ENCODE results near the gene DSC2. TPM values are rescaled to one million over a fixed set of nuclear protein-coding genes. Genes with fewer than 3 reads are reported as not detected.
"Not testable (repeated sequence)": the region's sequence is repeated elsewhere in the genome, so short reads cannot be mapped to it uniquely, and the experiment has no call there.

Gene DSC2
- total RNA-seq, 1 donor from 2014 or later = 4.2 TPM

DNA sequence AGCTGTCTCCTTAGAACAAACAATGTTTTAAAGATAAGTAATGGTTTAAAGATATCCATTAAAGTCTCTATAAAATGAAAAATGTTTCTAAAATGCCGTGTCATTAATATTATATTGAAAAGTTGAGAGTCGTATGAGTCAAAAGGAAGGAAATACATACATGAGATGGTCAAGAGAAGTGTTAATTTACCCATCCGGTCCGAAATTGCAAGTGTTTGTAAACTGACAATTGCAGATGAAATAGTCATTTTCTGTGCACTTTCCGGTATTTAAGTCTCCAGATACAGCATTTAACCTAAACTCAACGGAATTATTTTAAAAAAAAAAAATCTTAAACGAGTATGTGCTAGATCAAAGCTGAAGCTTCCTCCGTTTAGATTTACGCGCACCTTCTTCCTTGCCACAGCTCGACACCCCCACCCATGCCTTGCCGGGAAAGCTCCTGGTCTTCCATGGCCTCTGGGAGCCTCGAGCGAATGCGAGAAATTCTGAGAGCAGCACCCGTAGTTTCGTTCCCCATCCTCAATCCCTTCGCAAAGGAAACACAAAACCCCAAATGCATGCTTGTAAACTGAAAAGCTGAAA lies 61.4 kb downstream of the DSC2 start:
- Histone ChIP-seq H3K9ac (ENCODE audit: low read depth in 1 of 3, low read length in 3 of 3) (no peak overlapping the region), H3K27me3 (ENCODE audit: control insufficient read depth in 3 of 3, insufficient read depth in 3 of 3, low read length in 3 of 3) (peaks cover 31 to 33% (median 32%) of the 10 kb centered on the region in 3 donors), H3K4me3 (ENCODE audit: low read length in 3 of 3) (no peak overlapping the region)

DNA sequence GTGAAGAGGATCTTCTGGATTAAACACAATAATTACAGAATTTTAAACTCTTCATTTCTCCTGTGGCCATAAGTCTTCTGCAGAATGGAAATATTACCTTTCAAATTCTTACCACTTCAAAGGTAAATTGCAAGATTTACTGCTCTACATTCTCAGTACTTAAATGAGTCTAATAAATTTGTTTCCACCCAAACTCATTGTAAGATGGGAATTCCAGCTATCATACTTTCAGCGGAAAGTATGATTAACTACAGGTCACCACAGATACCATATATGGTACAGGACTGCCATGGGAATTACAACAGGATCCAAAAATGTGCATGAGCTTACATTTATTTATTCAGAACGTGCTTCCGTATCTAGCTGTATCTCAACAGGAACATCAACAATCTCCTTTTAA lies 62.8 kb downstream of the DSC2 start:
- H3K36me3 ChIP-seq (ENCODE audit: control insufficient read depth in 3 of 3, insufficient read depth in 3 of 3, low read length in 3 of 3) = no peaks in the 10 kb centered on the region
- H3K4me3 ChIP-seq (ENCODE audit: low read length in 3 of 3) = no peak overlapping the region
- no peak overlapping the region for H3K27ac ChIP-seq (ENCODE audit: low read depth, low read length)
- no peaks in the 10 kb centered on the region for H3K9me3 ChIP-seq (ENCODE audit: control insufficient read depth in 3 of 3, low read length in 3 of 3)
- peaks cover 6 to 10% (median 7%) of the 10 kb centered on the region in 3 donors for H3K4me1 ChIP-seq (ENCODE audit: control insufficient read depth in 3 of 3, insufficient read depth in 3 of 3, low read length in 3 of 3)
- no peak overlapping the region for H3K9ac ChIP-seq (ENCODE audit: low read depth in 1 of 3, low read length in 3 of 3)
- peaks cover 31 to 33% (median 31%) of the 10 kb centered on the region in 3 donors for H3K27me3 ChIP-seq (ENCODE audit: control insufficient read depth in 3 of 3, insufficient read depth in 3 of 3, low read length in 3 of 3)

More for the DNA sequence above, 61.4 kb downstream of the DSC2 start:
- Histone ChIP-seq H3K4me1 (ENCODE audit: control insufficient read depth in 3 of 3, insufficient read depth in 3 of 3, low read length in 3 of 3) (peaks cover 6 to 10% (median 7%) of the 10 kb centered on the region in 3 donors), H3K9me3 (ENCODE audit: control insufficient read depth in 3 of 3, low read length in 3 of 3) (no peaks in the 10 kb centered on the region), H3K36me3 (ENCODE audit: control insufficient read depth in 3 of 3, insufficient read depth in 3 of 3, low read length in 3 of 3) (no peaks in the 10 kb centered on the region), H3K27ac (ENCODE audit: low read depth, low read length) (no peak overlapping the region)

DNA sequence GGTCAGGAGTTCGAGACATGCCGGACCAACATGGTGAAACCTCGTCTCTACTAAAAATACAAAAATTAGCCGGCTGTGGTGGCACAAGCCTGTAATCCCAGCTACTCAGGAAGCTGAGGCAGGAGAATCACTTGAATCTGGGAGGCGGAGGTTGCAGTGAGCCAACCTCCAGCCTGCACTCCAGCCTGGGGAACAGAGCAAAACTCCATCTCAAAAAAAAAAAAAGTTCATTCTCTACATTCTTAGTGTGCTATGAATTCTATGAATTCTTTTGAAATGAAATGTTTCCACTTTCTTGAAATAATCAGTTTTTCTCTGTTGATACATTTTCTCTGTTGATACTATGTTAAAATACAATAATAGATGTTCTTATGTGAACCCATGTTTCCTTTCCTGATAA lies 64.5 kb downstream of the DSC2 start:
- not testable (repeated sequence) for H3K27ac ChIP-seq (ENCODE audit: low read depth, low read length); H3K4me3 ChIP-seq (ENCODE audit: low read length in 3 of 3); H3K9ac ChIP-seq (ENCODE audit: low read depth in 1 of 3, low read length in 3 of 3); H3K9me3 ChIP-seq (ENCODE audit: control insufficient read depth in 3 of 3, low read length in 3 of 3); H3K36me3 ChIP-seq (ENCODE audit: control insufficient read depth in 3 of 3, insufficient read depth in 3 of 3, low read length in 3 of 3); H3K4me1 ChIP-seq (ENCODE audit: control insufficient read depth in 3 of 3, insufficient read depth in 3 of 3, low read length in 3 of 3)
- peaks cover 19 to 26% (median 25%) of the 10 kb centered on the region in 3 donors for H3K27me3 ChIP-seq (ENCODE audit: control insufficient read depth in 3 of 3, insufficient read depth in 3 of 3, low read length in 3 of 3)

- H3K4me1 ChIP-seq (ENCODE audit: control insufficient read depth in 3 of 3, insufficient read depth in 3 of 3, low read length in 3 of 3) = no peaks in the 10 kb centered on the region
- H3K36me3 ChIP-seq (ENCODE audit: control insufficient read depth in 3 of 3, insufficient read depth in 3 of 3, low read length in 3 of 3) = no peaks in the 10 kb centered on the region
- peaks cover 0 to 4% (median 0%) of the 10 kb centered on the region in 3 donors for H3K27me3 ChIP-seq (ENCODE audit: control insufficient read depth in 3 of 3, insufficient read depth in 3 of 3, low read length in 3 of 3)
- no peak overlapping the region for H3K27ac ChIP-seq (ENCODE audit: low read depth, low read length)
- no peaks in the 10 kb centered on the region for H3K9me3 ChIP-seq (ENCODE audit: control insufficient read depth in 3 of 3, low read length in 3 of 3)
- no peak overlapping the region for H3K4me3 ChIP-seq (ENCODE audit: low read length in 3 of 3)
- H3K9ac ChIP-seq (ENCODE audit: low read depth in 1 of 3, low read length in 3 of 3) = no peak overlapping the region
These were observed 67.7 kb downstream of the DSC2 start for GRCh38 chr18:31034541-31034940.

- Histone ChIP-seq H3K9ac (ENCODE audit: low read depth in 1 of 3, low read length in 3 of 3) (no peak overlapping the region), H3K27me3 (ENCODE audit: control insufficient read depth in 3 of 3, insufficient read depth in 3 of 3, low read length in 3 of 3) (no peaks in the 10 kb centered on the region), H3K9me3 (ENCODE audit: control insufficient read depth in 3 of 3, low read length in 3 of 3) (no peaks in the 10 kb centered on the region), H3K36me3 (ENCODE audit: control insufficient read depth in 3 of 3, insufficient read depth in 3 of 3, low read length in 3 of 3) (no peaks in the 10 kb centered on the region), H3K4me3 (ENCODE audit: low read length in 3 of 3) (no peak overlapping the region), H3K27ac (ENCODE audit: low read depth, low read length) (no peak overlapping the region), H3K4me1 (ENCODE audit: control insufficient read depth in 3 of 3, insufficient read depth in 3 of 3, low read length in 3 of 3) (no peaks in the 10 kb centered on the region)
These were observed 71.5 kb downstream of the DSC2 start for GRCh38 chr18:31030574-31031278.

DNA sequence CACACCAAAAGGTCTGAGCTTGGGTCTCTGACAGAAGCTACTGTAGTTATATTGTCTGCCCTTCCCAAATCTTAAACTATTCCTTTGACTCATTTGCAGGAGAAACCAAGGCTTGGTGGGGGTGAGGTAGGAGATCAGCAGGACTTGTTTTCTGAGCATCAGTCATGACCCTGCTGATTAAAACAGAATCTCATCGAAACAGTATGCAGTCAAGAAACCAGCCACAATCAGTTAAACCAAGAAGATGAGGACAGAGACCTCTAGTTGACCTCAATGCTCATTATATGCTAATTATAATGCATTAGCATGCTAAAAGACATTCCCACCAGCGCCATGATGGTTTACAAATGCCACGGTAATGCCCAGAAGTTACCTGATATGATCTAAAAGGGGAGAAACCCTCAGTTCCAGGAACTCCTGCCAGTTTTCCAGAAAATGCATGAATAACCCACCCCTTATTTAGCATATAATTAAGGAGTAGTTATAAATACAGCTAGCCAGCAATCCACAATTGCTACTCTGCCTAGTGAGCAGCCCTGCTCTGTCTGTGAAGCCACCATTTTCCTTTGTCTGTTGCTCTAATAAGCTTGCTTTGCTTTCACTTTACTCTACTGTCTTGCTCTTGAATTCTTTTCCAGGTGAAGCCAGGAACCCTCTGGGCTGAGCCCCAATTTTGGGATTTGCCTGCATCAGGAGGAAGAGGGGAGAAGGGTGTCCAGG lies 86.3 kb downstream of the DSC2 start:
- no peaks in the 10 kb centered on the region for H3K27me3 ChIP-seq (ENCODE audit: control insufficient read depth in 3 of 3, insufficient read depth in 3 of 3, low read length in 3 of 3)
- no peaks in the 10 kb centered on the region for H3K4me1 ChIP-seq (ENCODE audit: control insufficient read depth in 3 of 3, insufficient read depth in 3 of 3, low read length in 3 of 3)
- H3K27ac ChIP-seq (ENCODE audit: low read depth, low read length) = no peak overlapping the region
- no peak overlapping the region for H3K9ac ChIP-seq (ENCODE audit: low read depth in 1 of 3, low read length in 3 of 3)
- H3K4me3 ChIP-seq (ENCODE audit: low read length in 3 of 3) = no peak overlapping the region
- no peaks in the 10 kb centered on the region for H3K36me3 ChIP-seq (ENCODE audit: control insufficient read depth in 3 of 3, insufficient read depth in 3 of 3, low read length in 3 of 3)
- H3K9me3 ChIP-seq (ENCODE audit: control insufficient read depth in 3 of 3, low read length in 3 of 3) = no peaks in the 10 kb centered on the region

DNA sequence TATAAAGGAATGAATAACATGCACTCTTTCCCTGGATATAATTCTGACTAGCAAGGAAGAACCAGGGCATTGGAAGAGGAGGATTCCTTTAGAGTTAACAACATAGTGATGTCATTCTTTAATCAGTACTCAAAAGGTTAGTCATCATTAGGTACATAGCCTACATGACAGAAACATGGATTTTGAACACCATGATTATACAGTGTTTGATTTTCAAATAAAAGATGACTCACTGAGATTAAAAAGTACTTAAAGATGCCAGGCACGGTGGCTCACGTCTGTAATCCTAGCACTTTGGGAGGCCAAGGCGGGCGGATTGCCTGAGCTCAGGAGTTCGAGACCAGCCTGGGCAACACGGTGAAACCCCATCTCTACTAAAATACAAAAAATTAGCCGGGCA lies 90.8 kb downstream of the DSC2 start:
- not testable (repeated sequence) for H3K27ac ChIP-seq (ENCODE audit: low read depth, low read length); H3K4me3 ChIP-seq (ENCODE audit: low read length in 3 of 3); H3K9ac ChIP-seq (ENCODE audit: low read depth in 1 of 3, low read length in 3 of 3); H3K27me3 ChIP-seq (ENCODE audit: control insufficient read depth in 3 of 3, insufficient read depth in 3 of 3, low read length in 3 of 3); H3K4me1 ChIP-seq (ENCODE audit: control insufficient read depth in 3 of 3, insufficient read depth in 3 of 3, low read length in 3 of 3); H3K9me3 ChIP-seq (ENCODE audit: control insufficient read depth in 3 of 3, low read length in 3 of 3); H3K36me3 ChIP-seq (ENCODE audit: control insufficient read depth in 3 of 3, insufficient read depth in 3 of 3, low read length in 3 of 3)

DNA sequence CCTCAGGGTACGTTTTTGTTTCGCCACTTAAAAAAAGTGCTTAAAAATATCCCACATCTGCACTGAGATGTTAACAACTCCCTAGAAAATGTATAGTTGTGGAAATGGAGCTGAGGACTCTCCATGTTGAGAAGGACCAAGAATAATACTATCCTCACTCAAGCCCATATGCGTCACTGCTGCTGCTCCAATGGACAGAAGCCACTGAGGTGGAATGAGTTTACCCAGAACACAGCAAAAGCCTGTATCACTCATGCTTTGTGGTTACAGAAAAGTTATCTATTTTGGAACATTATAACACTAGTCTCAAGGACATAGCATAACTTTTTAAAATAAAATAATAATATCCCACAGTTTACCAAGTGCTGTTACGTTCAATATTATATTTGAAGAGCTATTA lies 91.6 kb downstream of the DSC2 start:
- no peaks in the 10 kb centered on the region for H3K27me3 ChIP-seq (ENCODE audit: control insufficient read depth in 3 of 3, insufficient read depth in 3 of 3, low read length in 3 of 3)
- H3K36me3 ChIP-seq (ENCODE audit: control insufficient read depth in 3 of 3, insufficient read depth in 3 of 3, low read length in 3 of 3) = no peaks in the 10 kb centered on the region
- no peaks in the 10 kb centered on the region for H3K4me1 ChIP-seq (ENCODE audit: control insufficient read depth in 3 of 3, insufficient read depth in 3 of 3, low read length in 3 of 3)
- H3K9me3 ChIP-seq (ENCODE audit: control insufficient read depth in 3 of 3, low read length in 3 of 3) = no peaks in the 10 kb centered on the region
- H3K4me3 ChIP-seq (ENCODE audit: low read length in 3 of 3) = no peak overlapping the region
- H3K27ac ChIP-seq (ENCODE audit: low read depth, low read length) = no peak overlapping the region
- H3K9ac ChIP-seq (ENCODE audit: low read depth in 1 of 3, low read length in 3 of 3) = no peak overlapping the region
